Measurements from ENCODE around the gene C4orf54. TPM values are rescaled to one million over a fixed set of nuclear protein-coding genes. Genes with fewer than 3 reads are reported as not detected.

C4orf54 gene
- total RNA-seq: 0.09 TPM in 1 of 2 replicates, not detected in the other

GRCh38 chr4:99657798-99658197 is at the start of gene C4orf54:
Gene C4orf54 (minus strand): TSS chr4:99657828. CDS start chr4:99654648, 3,180 bp downstream.

Other genes with a start within 250 kb of the C4orf54 start
- gene ADH7, start 222.5 kb downstream of the C4orf54 start, total RNA-seq: not detected in 2 replicates
- not detected in 2 replicates for gene C4orf17, start 146.8 kb downstream of the C4orf54 start, total RNA-seq
- 1.8 and 2.6 TPM in 2 replicates for gene TRMT10A, start 93.8 kb downstream of the C4orf54 start, total RNA-seq
- gene MTTP, start 83.0 kb downstream of the C4orf54 start, total RNA-seq: under 0.01 TPM in 1 of 2 replicates, not detected in the other
- not detected in 2 replicates for gene DAPP1, start 159.0 kb upstream of the C4orf54 start, total RNA-seq
- 16.5 and 32.1 TPM in 2 replicates for gene LAMTOR3, start 236.6 kb upstream of the C4orf54 start, total RNA-seq